Panc1 (cell line): ENCODE data around the gene EYA2. TPM values are rescaled to one million over a fixed set of nuclear protein-coding genes. Genes with fewer than 3 reads are reported as not detected.

ENCODE experiments used
- ATAC-seq: fragments of 200-7000 bp; cut with Tn5 transposase; 2 replicates; pipeline ENCODE4 v1.9.1; 2020; ENCODE audit warnings: mild to moderate bottlenecking, moderate library complexity
- BruUV-seq: library from RNA; stranded (reverse); fragments of 400-500 nt; replicated peaks from 2 replicates; lab custom pipeline; 2021; lab: Mats Ljungman, UMichigan
- CTCF ChIA-PET: fragments of 300-600 bp; sonication (Branson Sonifier 250); formaldehyde crosslinking; loops from one replicate; lab custom pipeline; 2022; ENCODE audit warnings: antibody characterized with exemption; lab: Charles Lee
- POLR2A ChIA-PET: fragments of 300-600 bp; sonication (Branson Sonifier 250); formaldehyde crosslinking; loops from one replicate; lab custom pipeline; 2022; ENCODE audit warnings: antibody characterized with exemption; lab: Charles Lee
- DNase-seq: peaks from one replicate; pipeline ENCODE4 v3.0.0-alpha.2; 2010; ENCODE audit warnings: low read depth, low spot score
- H3K27ac ChIP-seq: 2 replicates; pipeline ENCODE4 v1.5.1; 2011; ENCODE audit warnings: mild to moderate bottlenecking, low read length, inconsistent platforms
- H3K27me3 ChIP-seq: fragments of 200-500 bp; sonication (Bioruptor generic); 2 replicates; pipeline ENCODE4 v1.6.0; 2014; ENCODE audit warnings: low read length, inconsistent platforms; ENCODE audit not compliant: control insufficient read depth, insufficient read depth
- H3K36me3 ChIP-seq: fragments of 200-500 bp; sonication (Bioruptor generic); 2 replicates; pipeline ENCODE4 v1.5.1; 2014; ENCODE audit warnings: inconsistent platforms, mild to moderate bottlenecking, low read length, moderate library complexity; ENCODE audit not compliant: control insufficient read depth, insufficient read depth
- H3K4me1 ChIP-seq: 2 replicates; pipeline ENCODE4 v1.5.1; 2011; ENCODE audit warnings: inconsistent platforms, mild to moderate bottlenecking, low read length, moderate library complexity; ENCODE audit not compliant: control insufficient read depth, insufficient read depth
- H3K4me3 ChIP-seq, 2 experiments: 2 replicates each; pipeline ENCODE4 v1.5.1; 2011 to 2012; ENCODE audit warnings: low read depth in 2 of 2, low read length in 2 of 2, mild to moderate bottlenecking in 2 of 2, inconsistent platforms in 1 of 2, moderate library complexity in 1 of 2
- H3K9me3 ChIP-seq: fragments of 200-500 bp; sonication (Bioruptor generic); 2 replicates; pipeline ENCODE4 v1.5.1; 2014; ENCODE audit warnings: low read depth, mild to moderate bottlenecking, inconsistent platforms, low read length, moderate library complexity; ENCODE audit not compliant: control insufficient read depth, insufficient read depth
- CTCF ChIP-seq: fragments of 450-650 bp; IDR thresholded peaks from 2 replicates; pipeline ENCODE4 v1.5.1; 2017; ENCODE audit warnings: mild to moderate bottlenecking
- POLR2AphosphoS5 ChIP-seq: IDR thresholded peaks from 2 replicates; pipeline ENCODE4 v1.6.1; 2012; ENCODE audit warnings: mild to moderate bottlenecking, low read depth, low read length, moderate library complexity
- REST ChIP-seq, 2 experiments: IDR thresholded peaks; 2 replicates each; pipeline ENCODE4 v1.6.1; 2011 to 2012; ENCODE audit warnings: low read depth in 2 of 2, control low read depth in 1 of 2, low read length in 1 of 2, mild to moderate bottlenecking in 1 of 2, moderate library complexity in 1 of 2; ENCODE audit not compliant: insufficient read depth in 1 of 2
- SIN3A ChIP-seq: IDR thresholded peaks from 2 replicates; pipeline ENCODE4 v1.6.1; 2012; ENCODE audit warnings: low read depth, mild to moderate bottlenecking, low read length, moderate library complexity, borderline replicate concordance; ENCODE audit not compliant: insufficient read depth
- TCF7L2 ChIP-seq: IDR thresholded peaks from 2 replicates; pipeline ENCODE4 v1.6.1; 2011; ENCODE audit warnings: mild to moderate bottlenecking, low read depth, low read length, inconsistent platforms
- in situ Hi-C: cut with HindIII; loops from 2 replicates; pipeline ENCODE4 v1.10.0; 2016; ENCODE audit warnings: low sequenced_read_pairs, low pct_unique_long_range_greater_than_20kb
- intact Hi-C: fragments of 100-400 bp; cut with micrococcal nuclease; formaldehyde crosslinking; loops from one replicate; pipeline ENCODE4 v1.10.0; 2022; ENCODE audit not compliant: unreplicated experiment
- total RNA-seq: library from RNA; stranded (reverse); gene quantifications from one replicate; pipeline ENCODE4 v1.2.1, GENCODE V29; 2021; ENCODE audit not compliant: unreplicated experiment

The EYA2 gene
- total RNA-seq, 1 experiment from 2014 or later = 1.9 TPM

GRCh38 chr20:47009784-47010183 is 115.1 kb downstream of the EYA2 start:
- intact Hi-C loops = no loop called here
- Histone ChIP-seq H3K4me3 (no peak overlapping the region), H3K9me3 (no peaks in the 10 kb centered on the region), H3K27ac (no peak overlapping the region), H3K27me3 (no peaks in the 10 kb centered on the region), H3K36me3 (no peaks in the 10 kb centered on the region), H3K4me1 (no peaks in the 10 kb centered on the region)
- ATAC-seq (no peak), DNase-seq (no peak)
- in situ Hi-C loops = no loop called here
- POLR2A ChIA-PET = no interaction called here
- BruUV-seq = no TSS peak
- TF ChIP-seq CTCF = no peak
- TF ChIP-seq SIN3A = no peak
- no peak for TF ChIP-seq REST (IDR thresholded peaks at IDR 0.05; ENCODE audit: insufficient read depth in 1 of 2, low read depth in 2 of 2, low read length in 1 of 2)
- TF ChIP-seq POLR2AphosphoS5 = no peak
- TF ChIP-seq TCF7L2 = no peak
- CTCF ChIA-PET = no interaction called here

GRCh38 chr20:47011984-47012383 is 117.3 kb downstream of the EYA2 start:
- CTCF ChIA-PET = no interaction called here
- no peaks in the 10 kb centered on the region for H3K36me3 ChIP-seq
- BruUV-seq = no TSS peak
- no peak overlapping the region for H3K4me3 ChIP-seq
- DNase-seq (no peak), ATAC-seq (no peak)
- POLR2A ChIA-PET = no interaction called here
- intact Hi-C loops = no loop called here
- H3K9me3 ChIP-seq = no peaks in the 10 kb centered on the region
- no peak for TF ChIP-seq CTCF
- no peak for TF ChIP-seq POLR2AphosphoS5
- no peak for TF ChIP-seq REST (IDR thresholded peaks at IDR 0.05; ENCODE audit: insufficient read depth in 1 of 2, low read depth in 2 of 2, low read length in 1 of 2)
- no peak for TF ChIP-seq TCF7L2
- TF ChIP-seq SIN3A = no peak
- no peaks in the 10 kb centered on the region for H3K4me1 ChIP-seq
- no peak overlapping the region for H3K27ac ChIP-seq
- peaks cover 4% of the 10 kb centered on the region; the same call in 1 of the 2 replicates for H3K27me3 ChIP-seq
- in situ Hi-C loops = no loop called here
